GM12891 (cell line): ENCODE measurements around the gene ITGA1.

ENCODE experiments used
- DNase-seq: peaks from one replicate; pipeline ENCODE4 v3.0.0; 2011; ENCODE audit warnings: low spot score; ENCODE audit not compliant: insufficient read length
- FAIRE-seq: peaks from 2 replicates; lab custom pipeline; 2011; peaks lifted over from hg19 to GRCh38; lab: Jason Lieb, UNC
- PAX5 ChIP-seq: IDR thresholded peaks from 2 replicates; pipeline ENCODE4 v1.6.1; 2011; ENCODE audit warnings: low read length, moderate library complexity, mild to moderate bottlenecking; ENCODE audit not compliant: insufficient read depth, severe bottlenecking
- POLR2A ChIP-seq: IDR thresholded peaks from 2 replicates; pipeline ENCODE4 v1.6.1; 2011; ENCODE audit warnings: low read depth, low read length, control low read depth
- POLR2AphosphoS5 ChIP-seq: IDR thresholded peaks from 2 replicates; pipeline ENCODE4 v1.6.1; 2011; ENCODE audit warnings: low read depth, low read length, control low read depth
- POU2F2 ChIP-seq: IDR thresholded peaks from 2 replicates; pipeline ENCODE4 v1.6.1; 2011; ENCODE audit warnings: low read depth, mild to moderate bottlenecking, control low read depth, low read length, moderate library complexity
- SPI1 ChIP-seq: IDR thresholded peaks from 2 replicates; pipeline ENCODE4 v1.6.1; 2011; ENCODE audit warnings: low read depth, low read length, control low read depth
- TAF1 ChIP-seq: IDR thresholded peaks from 2 replicates; pipeline ENCODE4 v1.6.1; 2011; ENCODE audit warnings: low read depth, low read length, control low read depth

The ITGA1 gene

DNA sequence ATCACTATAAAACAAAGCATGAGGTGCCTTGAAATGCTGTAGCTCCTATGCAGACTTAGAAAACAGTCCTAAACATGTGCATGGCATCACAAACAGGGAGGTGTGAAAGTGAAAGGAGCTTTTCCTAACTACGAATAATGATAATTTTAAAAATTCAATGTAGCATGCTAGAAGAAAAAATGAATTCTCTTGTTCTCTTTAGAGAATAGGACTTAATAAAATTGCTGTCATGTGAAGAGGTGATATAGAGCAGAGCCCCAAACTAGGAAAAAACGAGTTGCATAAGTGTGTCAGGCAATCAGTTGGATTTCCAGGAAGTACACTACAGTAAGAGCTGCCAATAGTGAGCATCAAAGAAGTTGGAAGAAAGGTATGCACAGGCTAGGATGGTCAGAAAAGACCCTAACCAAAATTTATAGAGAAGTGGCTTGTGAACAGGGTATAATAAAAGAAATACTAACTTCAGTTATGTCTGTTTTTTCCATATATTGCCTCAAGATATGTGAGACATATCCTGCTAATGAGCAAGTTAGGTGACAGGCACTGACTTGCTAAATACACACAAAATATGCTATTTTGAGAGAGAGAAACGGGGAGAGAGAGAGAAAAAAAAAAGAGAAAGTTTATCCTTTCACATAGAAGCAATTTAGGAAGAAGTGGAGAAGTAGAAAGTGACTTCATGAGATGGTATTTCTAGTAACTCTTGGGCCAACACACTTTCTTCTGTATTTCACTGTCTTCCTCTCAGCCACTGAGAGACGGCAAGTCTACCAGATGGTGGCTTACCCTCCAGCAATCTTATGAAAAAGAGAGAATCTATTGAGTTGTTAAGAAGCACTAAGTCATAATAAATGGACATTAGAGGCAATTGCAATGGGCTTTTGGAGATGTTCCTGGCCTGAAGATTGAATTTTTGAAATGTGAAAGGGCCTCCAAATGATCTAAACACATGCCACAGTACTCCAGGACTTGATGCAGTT, 219.5 kb downstream of the ITGA1 start:
- FAIRE-seq (no peak), DNase-seq (no peak)
- TF ChIP-seq POLR2AphosphoS5 (no peak), POLR2A (no peak), POU2F2 (no peak), TAF1 (no peak), PAX5 (no peak), SPI1 (no peak)

DNA sequence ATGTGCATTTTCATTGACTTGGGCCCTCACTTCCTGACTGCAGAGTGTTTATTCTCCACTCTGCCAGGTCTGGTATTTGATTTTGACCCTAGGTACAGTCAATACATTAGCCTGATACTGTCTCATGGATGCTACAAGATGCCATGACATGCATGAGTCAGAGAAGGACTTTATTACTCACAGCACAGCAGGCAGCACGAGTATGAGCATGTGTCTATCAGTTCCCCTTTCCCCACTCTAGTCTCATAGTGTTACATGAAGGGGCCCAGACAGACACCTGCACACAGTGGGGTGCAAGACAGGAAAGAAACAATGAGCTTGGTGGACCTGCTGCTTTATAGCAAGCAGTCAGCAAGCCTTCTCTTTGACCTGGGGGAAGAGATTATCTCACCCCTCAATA, 221.0 kb downstream of the ITGA1 start:
- no peak for DNase-seq
- no peak for TF ChIP-seq TAF1
- TF ChIP-seq POU2F2: 0 out of 2 replicates have a peak, but pooled peaks have one; percentile 55
- no peak for TF ChIP-seq POLR2A
- TF ChIP-seq POLR2AphosphoS5: no peak
- TF ChIP-seq SPI1: peak; percentile 96
- TF ChIP-seq PAX5: no peak
- FAIRE-seq: peak; percentile 70
